Testis (tissue), 3 donors: Measurements from ENCODE around the gene RPTOR. TPM values are rescaled to one million over a fixed set of nuclear protein-coding genes. Genes with fewer than 3 reads are reported as not detected.

ENCODE experiments used
- DNase-seq: peaks from one replicate; pipeline ENCODE4 v3.0.0-alpha.2; 2019
- H3K27ac ChIP-seq, 2 donors: fragments of 200-600 bp; sonication (generic); one replicate each; pipeline ENCODE4 v1.5.1; 2019
- H3K27me3 ChIP-seq: fragments of 200-600 bp; sonication (generic); one replicate; pipeline ENCODE4 v1.5.1; 2019
- H3K36me3 ChIP-seq: fragments of 200-600 bp; sonication (generic); one replicate; pipeline ENCODE4 v1.5.1; 2017; ENCODE audit warnings: low read depth; ENCODE audit errors: missing control alignments
- H3K4me1 ChIP-seq: fragments of 200-600 bp; sonication (generic); one replicate; pipeline ENCODE4 v1.5.1; 2019
- H3K4me3 ChIP-seq, 2 donors: fragments of 200-600 bp; sonication (generic); one replicate each; pipeline ENCODE4 v1.5.1; 2017 to 2019
- H3K9me3 ChIP-seq: fragments of 200-600 bp; sonication (generic); one replicate; pipeline ENCODE4 v1.5.1; 2017
- POLR2A ChIP-seq: fragments of 450-650 bp; IDR thresholded peaks from one replicate; pipeline ENCODE4 v1.6.1; 2017; ENCODE audit warnings: antibody characterized with exemption, mild to moderate bottlenecking, moderate library complexity
- WGBS, 2 donors: methylation state at CpG; one replicate each; pipeline ENCODE4 v1.1.5; 2018; 5-methylcytosine and 5-hydroxymethylcytosine counted together
- intact Hi-C: fragments of 100-400 bp; cut with DNase I; formaldehyde crosslinking; loops from one replicate; pipeline ENCODE4 v1.15.1; 2023; ENCODE audit warnings: low total_unique reads
- polyA plus RNA-seq: library from polyadenylated mRNA; stranded (reverse); fragments of 350-450 nt; fragmentation: Illumina TruSeq; extraction: RNeasy Lipid Tissue Mini Kit (QIAGEN cat#74804); gene quantifications from one replicate; pipeline ENCODE4 v1.2.3, GENCODE V29; 2014; ENCODE audit warnings: low read depth, low replicate concordance; ENCODE audit not compliant: insufficient read depth
- total RNA-seq, 2 donors: library from RNA; depleted of rRNA; stranded (reverse); fragments of >200 nt; gene quantifications; one replicate each; pipeline ENCODE4 v1.2.3, GENCODE V29; 2016
- TF ChIP-seq, protein P1 (sequence below), 3 experiments: fragments of 450-650 bp in 2 of 3; fragments of 200-600 bp in 1 of 3; sonication (generic) in 1 of 3; IDR thresholded peaks; one replicate each; pipeline ENCODE4 v1.5.1; 2016 to 2019; ENCODE audit warnings: antibody characterized with exemption in 3 of 3, mild to moderate bottlenecking in 2 of 3, moderate library complexity in 1 of 3

RPTOR gene
- total and polyA plus RNA-seq, 3 donors from 2014 or later: 21.8 to 68.3 (median 56.6) TPM

GRCh38 chr17:80866050-80866793 is 321.6 kb downstream of the RPTOR start:
- DNase-seq: peak; percentile 71
- Histone ChIP-seq H3K9me3 (no peaks in the 10 kb centered on the region), H3K36me3 (no peaks in the 10 kb centered on the region), H3K27me3 (no peaks in the 10 kb centered on the region), H3K4me3 (no peak overlapping the region), H3K4me1 (no peaks in the 10 kb centered on the region), H3K27ac (no peak overlapping the region)
- WGBS, 2 donors: 29 to 36% methylated on average over 8 of the region's 8 CpGs
- intact Hi-C loops: loop anchor here (10.0 kb wide), 1 partner anchor 99 kb away; no protein-coding TSS in a partner anchor
- TF ChIP-seq, protein P1, sequence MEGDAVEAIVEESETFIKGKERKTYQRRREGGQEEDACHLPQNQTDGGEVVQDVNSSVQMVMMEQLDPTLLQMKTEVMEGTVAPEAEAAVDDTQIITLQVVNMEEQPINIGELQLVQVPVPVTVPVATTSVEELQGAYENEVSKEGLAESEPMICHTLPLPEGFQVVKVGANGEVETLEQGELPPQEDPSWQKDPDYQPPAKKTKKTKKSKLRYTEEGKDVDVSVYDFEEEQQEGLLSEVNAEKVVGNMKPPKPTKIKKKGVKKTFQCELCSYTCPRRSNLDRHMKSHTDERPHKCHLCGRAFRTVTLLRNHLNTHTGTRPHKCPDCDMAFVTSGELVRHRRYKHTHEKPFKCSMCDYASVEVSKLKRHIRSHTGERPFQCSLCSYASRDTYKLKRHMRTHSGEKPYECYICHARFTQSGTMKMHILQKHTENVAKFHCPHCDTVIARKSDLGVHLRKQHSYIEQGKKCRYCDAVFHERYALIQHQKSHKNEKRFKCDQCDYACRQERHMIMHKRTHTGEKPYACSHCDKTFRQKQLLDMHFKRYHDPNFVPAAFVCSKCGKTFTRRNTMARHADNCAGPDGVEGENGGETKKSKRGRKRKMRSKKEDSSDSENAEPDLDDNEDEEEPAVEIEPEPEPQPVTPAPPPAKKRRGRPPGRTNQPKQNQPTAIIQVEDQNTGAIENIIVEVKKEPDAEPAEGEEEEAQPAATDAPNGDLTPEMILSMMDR (IDR thresholded peaks at IDR 0.05): peak; percentile 16 to 60 (median 48)
- TF ChIP-seq POLR2A: no peak

DNA sequence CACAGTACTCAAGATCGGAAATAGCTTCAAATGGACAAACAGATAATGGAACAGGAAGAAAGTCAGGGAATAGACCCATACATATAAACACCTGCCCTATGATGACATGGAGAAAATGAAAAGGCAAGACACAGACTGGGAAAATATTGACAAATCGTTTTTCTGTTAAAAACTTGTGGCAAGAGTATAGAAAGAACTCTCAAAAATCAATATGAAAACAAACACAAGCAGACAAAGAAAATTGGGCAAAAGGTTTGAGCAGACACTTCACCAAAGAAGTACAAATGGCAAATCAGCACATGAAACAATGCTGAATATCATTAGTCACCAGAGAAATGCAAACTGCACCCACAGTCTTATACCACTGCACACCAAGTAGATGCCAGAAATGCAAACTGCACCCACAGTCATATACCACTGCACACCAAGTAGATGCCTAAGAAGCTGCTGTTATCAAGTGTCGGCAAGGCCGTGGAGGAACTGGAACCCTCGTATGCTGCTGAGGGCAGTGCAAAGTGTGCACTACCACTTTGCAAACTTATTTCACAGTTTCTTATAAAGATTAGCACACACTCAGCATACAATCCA is 323.5 kb downstream of the RPTOR start:
- Histone ChIP-seq H3K36me3 (no peaks in the 10 kb centered on the region), H3K4me1 (no peaks in the 10 kb centered on the region), H3K9me3 (no peaks in the 10 kb centered on the region), H3K4me3 (no peak overlapping the region), H3K27me3 (no peaks in the 10 kb centered on the region), H3K27ac (no peak overlapping the region)
- no peak for DNase-seq
- no peak for TF ChIP-seq POLR2A
- TF ChIP-seq, protein P1 (IDR thresholded peaks at IDR 0.05): no peak
- 91 to 92% methylated on average over 5 of the region's 5 CpGs for WGBS, 2 donors
- intact Hi-C loops: loop anchor here (10.0 kb wide), 1 partner anchor 97 kb away; no protein-coding TSS in a partner anchor

DNA sequence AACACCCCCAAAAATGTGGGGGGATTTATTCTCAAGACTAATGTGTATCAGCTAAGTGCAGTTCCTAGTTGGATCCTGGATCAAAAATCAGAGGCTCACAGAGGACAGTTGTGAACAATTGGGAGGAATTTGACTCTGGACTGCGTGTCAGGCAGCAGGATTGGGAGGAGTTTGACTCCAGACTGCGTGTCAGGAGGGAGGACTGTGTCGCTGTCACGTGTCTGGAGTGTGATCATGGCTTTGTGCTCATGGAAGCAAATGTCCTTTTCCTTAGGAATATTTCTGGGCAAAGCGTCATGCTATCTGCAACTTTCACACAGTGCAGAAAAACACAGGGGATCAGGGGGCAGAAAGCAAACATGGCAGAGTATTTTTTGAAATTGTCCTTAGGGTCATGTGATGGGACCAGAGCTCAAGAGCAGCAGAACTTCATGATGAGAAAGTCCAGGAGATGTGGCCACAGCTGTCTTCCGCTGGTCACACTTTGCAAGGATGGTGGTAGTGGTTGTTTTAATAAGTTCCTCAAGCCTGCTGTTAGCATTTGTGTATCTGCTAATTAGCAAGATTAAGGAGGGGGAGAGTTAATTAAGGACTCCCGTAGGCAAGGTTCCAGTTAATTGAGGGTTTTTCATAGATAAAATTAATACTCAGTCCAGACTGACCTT is 325.0 kb downstream of the RPTOR start:
- Histone ChIP-seq H3K36me3 (no peaks in the 10 kb centered on the region), H3K9me3 (no peaks in the 10 kb centered on the region), H3K27me3 (no peaks in the 10 kb centered on the region), H3K4me1 (peaks cover 5% of the 10 kb centered on the region), H3K27ac (no peak overlapping the region), H3K4me3 (no peak overlapping the region)
- no peak for DNase-seq
- 84 to 89% methylated on average over 7 of the region's 7 CpGs for WGBS, 2 donors
- intact Hi-C loops: loop anchor here (10.0 kb wide), 1 partner anchor 95 kb away; no protein-coding TSS in a partner anchor
- TF ChIP-seq POLR2A: no peak
- TF ChIP-seq, protein P1 (IDR thresholded peaks at IDR 0.05): no peak

DNA sequence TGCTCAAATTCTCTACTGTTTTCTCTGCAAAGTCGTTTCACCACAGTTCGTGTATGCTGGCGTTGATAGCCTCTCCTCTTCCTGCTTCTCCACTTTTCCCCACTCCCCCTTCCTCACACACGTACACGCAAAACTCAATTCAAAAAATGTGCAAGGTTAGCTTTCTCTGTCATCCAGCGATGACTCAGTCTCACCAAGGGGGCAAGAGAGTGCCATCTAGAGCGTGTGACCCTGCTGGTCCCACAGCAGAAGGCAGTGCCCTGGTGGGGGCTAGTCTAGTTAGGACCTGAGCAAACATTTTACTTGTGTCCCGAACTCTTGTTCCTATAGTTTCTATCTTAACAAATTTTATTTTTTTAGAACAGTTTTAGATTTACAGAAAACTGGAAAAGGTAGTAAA is 325.8 kb downstream of the RPTOR start:
- DNase-seq: no peak
- no peaks in the 10 kb centered on the region for H3K36me3 ChIP-seq
- no peak overlapping the region for H3K27ac ChIP-seq
- H3K4me1 ChIP-seq: peaks cover 5% of the 10 kb centered on the region
- WGBS, 2 donors: 85 to 90% methylated on average over 8 of the region's 8 CpGs
- H3K9me3 ChIP-seq: no peaks in the 10 kb centered on the region
- no peak overlapping the region for H3K4me3 ChIP-seq
- TF ChIP-seq, protein P1 (IDR thresholded peaks at IDR 0.05): no peak
- TF ChIP-seq POLR2A: no peak
- no peaks in the 10 kb centered on the region for H3K27me3 ChIP-seq
- intact Hi-C loops: no loop called here
